GM19193 (cell line): ENCODE data around the gene KIF5C.

Experiments used
- POLR2A ChIP-seq: IDR thresholded peaks from 4 replicates; pipeline ENCODE4 v1.6.1; 2011; ENCODE audit not compliant: insufficient read depth, insufficient read length; ENCODE audit errors: extremely low read depth

The KIF5C gene

DNA sequence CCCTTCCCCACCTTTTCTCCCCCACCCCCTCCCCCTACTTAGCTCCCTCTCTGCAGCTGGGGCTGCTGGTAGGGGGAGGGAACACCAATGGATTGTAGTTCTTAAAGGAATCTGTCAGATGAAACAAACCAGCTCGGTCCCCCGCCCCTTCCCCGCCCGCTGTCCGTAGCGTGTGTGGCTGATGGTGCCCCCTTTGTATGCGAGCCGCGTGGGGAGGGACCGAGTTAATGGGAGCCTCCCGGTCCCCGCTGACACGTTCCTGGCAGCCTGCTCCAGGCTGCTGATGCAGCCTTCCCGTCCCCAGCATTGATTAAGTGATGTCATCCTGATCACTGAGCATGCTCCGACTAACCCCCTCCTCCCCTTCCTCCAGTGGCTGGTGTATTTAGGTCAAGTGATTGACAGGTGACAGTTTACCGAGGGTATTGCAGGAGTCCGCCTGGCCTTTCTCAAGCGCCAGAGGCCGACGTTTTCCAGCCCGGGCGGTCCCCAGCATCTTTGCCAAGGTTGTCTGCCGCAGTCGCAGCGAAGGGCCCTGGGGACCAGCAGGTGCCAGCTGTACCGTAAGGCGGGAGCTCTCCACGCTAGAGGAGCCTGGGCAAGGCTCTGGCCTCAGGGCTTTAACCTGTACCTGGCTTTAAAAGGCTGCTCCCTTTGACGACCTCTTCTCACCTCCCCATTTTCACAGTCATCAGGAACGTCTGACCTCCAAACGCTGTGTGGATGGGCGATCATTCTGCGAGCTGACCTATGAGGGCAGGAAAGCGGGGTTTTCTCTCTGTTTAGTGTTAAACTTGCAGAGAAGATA is 1.8 kb downstream of the KIF5C start:
- TF ChIP-seq POLR2A: no peak

GRCh38 chr2:148877403-148877740 is 2.3 kb downstream of the KIF5C start:
- TF ChIP-seq POLR2A: no peak

DNA sequence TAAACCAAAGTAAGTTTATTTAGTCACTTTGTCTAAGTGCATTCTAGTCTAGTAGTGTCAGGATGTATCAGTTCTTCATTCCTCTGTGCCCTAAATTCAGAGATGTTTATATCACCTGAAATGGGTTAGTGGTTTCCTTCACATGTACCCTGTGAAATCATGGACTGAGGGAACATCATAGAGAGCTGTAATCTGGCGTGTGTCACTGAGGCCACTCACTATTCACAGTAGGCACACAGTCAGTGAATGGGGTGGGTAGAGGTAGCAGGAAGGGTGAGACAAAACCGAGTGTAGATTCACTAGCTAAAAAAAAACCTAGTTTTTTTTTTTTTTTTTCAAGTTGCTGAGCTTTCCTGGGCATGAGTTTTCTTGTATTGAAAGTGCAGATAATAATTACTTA is 5.6 kb downstream of the KIF5C start:
- no peak for TF ChIP-seq POLR2A

GRCh38 chr2:148882051-148882450 is 7.0 kb downstream of the KIF5C start:
- TF ChIP-seq POLR2A: no peak

DNA sequence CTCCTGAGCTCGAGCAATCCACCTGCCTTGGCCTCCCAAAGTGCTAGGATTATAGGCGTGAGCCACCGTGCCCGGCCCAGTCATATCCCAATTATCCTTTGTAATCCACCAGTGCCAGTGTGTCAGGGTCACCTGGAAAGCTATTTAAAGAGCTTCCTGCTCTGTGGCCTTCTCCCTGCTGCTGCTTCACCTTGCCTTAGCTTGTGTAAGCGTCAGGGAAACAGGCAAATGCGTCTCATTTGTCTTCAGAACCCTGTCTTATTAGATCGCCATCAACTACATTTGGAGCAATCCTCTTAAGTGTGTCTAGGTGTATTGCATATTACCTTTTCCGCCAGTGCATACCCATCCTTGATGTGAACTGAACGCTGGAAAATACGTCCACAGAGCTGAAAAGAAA is 10.2 kb downstream of the KIF5C start:
- TF ChIP-seq POLR2A: no peak

DNA sequence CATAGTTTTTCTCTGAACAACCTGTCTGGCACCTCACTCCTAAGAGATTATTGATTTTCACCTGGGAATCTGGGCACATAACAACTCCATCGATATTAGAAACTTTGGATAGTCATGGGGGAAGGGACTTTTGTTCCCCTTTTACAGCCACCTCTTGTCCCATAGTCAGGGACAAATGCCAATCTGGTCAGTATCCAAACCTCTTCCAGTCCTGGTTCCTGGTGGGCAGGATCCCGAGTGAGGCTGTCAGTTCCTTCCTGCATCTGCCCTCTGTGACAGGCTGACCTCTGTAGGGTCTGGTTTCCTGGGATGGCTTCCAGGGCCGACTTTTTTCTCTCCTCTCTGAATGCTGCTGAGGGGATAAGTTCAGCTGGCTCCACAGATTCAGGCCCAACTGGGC is 11.0 kb downstream of the KIF5C start:
- no peak for TF ChIP-seq POLR2A

DNA sequence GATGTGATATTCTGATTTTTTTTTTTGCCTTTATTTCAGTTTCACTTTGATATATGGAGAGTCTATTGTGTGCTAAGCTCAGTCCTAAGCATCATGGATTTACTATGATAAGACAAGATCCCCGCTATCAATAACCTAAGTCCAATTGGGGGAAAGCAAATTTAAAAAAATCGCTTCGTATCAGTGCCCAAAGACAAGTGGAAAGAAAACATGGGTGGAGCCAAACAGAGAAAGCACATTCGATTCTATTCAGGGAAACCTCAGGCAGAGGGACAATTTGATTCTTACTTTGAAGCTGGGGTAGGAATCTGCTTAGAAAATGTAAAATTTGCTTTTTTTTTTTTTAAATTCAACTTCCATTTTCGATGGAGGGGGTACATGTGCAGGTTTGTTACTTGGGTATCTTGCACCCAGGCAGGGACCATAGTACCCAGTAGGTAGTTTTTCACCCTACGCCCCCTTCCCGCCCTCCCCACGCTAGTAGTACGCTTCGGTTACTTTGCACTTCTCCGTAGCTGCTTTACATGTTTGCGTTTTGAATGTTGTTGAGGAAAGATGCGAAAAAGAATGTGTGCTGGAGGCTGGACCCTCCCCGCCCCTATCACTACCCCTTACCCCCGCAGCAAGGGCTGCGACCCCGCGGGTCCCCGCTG is 12.4 kb downstream of the KIF5C start:
- no peak for TF ChIP-seq POLR2A

DNA sequence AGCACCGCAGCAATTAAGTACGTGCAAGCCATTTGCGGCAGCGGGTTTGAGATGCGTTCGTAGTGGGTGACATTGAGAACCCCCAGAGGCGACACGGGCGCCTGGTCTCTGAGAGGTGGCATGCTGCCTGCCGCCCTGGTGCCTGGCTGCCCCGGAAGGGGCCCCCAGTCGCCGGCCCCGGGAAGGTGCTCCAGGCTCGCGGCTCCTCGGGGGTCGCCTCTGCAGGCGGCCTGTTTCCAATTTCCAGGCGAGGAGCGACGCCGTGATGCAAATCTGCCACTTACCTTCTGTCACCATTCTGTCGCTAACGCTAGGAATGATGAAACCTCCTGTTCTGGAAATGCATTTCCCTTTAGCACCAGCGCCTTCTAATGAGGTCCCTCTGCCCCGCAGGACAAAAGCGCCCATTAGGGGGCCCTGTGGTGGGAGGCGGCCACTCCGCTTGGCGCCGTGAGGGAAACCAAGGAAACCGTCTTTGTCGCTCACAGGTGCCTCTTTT is 13.0 kb downstream of the KIF5C start:
- TF ChIP-seq POLR2A: no peak

GRCh38 chr2:148888986-148889385 is 14.0 kb downstream of the KIF5C start:
- TF ChIP-seq POLR2A: no peak

- no peak for TF ChIP-seq POLR2A
These were observed 18.9 kb downstream of the KIF5C start for GRCh38 chr2:148893906-148894305.

DNA sequence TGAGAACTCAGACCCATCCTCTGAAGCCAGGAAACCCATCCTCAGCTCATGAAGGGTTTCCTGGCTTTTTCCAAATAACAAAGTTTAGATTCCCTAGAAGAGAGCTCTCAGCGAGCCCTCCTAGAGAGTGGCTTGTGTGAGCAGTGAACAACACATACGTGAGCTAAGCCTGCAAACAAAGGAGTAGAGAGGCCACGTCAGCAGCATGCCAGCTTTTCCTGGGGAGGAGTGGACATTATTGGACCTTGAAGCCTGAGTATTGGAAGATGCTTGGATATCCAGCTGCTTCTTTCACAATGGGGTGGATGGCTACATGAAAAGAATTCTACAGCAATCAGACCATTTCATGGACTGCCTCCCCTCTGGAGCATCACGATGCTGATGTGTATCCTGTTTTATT is 21.1 kb downstream of the KIF5C start:
- TF ChIP-seq POLR2A: no peak

GRCh38 chr2:148899638-148900318 is 24.8 kb downstream of the KIF5C start:
- TF ChIP-seq POLR2A: no peak

- no peak for TF ChIP-seq POLR2A
These were observed 25.4 kb downstream of the KIF5C start for GRCh38 chr2:148900350-148900837.

DNA sequence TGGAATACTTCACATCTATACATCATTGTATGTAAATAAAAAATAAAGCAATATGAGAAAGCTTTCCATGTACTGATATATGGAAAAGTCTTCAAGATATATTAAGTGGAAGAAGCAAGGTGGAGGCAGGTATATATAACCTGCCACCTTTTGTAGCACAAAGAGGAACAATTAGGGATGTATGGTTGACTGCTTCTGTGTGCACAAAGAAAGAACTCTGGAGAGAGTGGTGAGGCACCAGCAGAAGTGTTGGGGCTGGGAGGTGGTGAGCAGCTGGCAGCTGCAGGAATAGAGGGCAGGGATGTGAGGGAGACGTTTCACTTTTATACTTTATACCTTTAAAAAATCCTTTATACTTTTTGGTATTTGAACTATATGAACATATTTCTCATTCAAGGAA is 26.1 kb downstream of the KIF5C start:
- TF ChIP-seq POLR2A: no peak

DNA sequence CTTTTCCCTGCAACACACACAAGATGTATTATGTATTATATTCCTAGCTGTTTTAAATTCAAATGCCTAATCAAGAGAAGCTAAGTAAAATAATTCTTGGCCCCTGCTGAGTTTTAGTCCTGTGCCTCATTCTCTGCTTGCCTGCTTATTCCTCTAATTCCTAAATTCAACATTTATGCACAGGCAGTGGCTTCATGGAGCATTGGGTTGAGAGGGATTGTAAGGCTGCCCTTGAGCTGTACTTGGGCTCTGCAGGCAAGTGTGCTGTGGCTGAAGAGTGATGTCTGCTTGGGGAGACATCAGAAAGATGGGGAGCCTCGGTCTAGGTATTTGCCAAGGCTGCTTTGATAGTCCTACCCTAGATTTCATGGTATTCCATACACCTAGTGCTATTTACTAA is 27.8 kb downstream of the KIF5C start:
- no peak for TF ChIP-seq POLR2A
